Measurements from ENCODE around the gene SDF4. TPM values are rescaled to one million over a fixed set of nuclear protein-coding genes. Genes with fewer than 3 reads are reported as not detected.
A peak's percentile ranks its signal among the peaks of the same experiment; 100 is the strongest.

SDF4 gene
- total and polyA plus RNA-seq, 2 of the 13 experiments (the other 11 are each of a cell fraction or from before 2014, with no cell fraction given) = 80.8 to 107 TPM

- no peaks in the 10 kb centered on the region for H4K20me1 ChIP-seq (ENCODE audit: insufficient read depth, low read length)
- DNase-seq (ENCODE audit: low spot score) (no peak), FAIRE-seq (no peak), ATAC-seq (no peak)
- POLR2A ChIA-PET = no interaction called here
- H3K27me3 ChIP-seq (ENCODE audit: control insufficient read depth in 1 of 2, insufficient read depth in 2 of 2, low read length in 2 of 2) = no peaks in the 10 kb centered on the region
- CTCF ChIA-PET (ENCODE audit: low intra/inter-chr PET ratio, low total read pairs) = no interaction called here
- H3K79me2 ChIP-seq (ENCODE audit: insufficient read depth, low read length) = no peaks in the 10 kb centered on the region
- TF ChIP-seq ZNF550 (CRISPR knock-in tag; IDR thresholded peaks at IDR 0.05; ENCODE audit: borderline replicate concordance) (no peak), BRCA1 (CRISPR knock-in tag; IDR thresholded peaks at IDR 0.05) (no peak), SRSF9 (IDR thresholded peaks at IDR 0.05; ENCODE audit: borderline replicate concordance, insufficient read depth, low read depth, low read length, poor library complexity, severe bottlenecking) (no peak), ASH2L (IDR thresholded peaks at IDR 0.05; ENCODE audit: insufficient read length, low read depth, low read length) (no peak), CEBPB (IDR thresholded peaks at IDR 0.05; ENCODE audit: borderline replicate concordance, low read depth, low read length) (peak; percentile 81)
- TF ChIP-seq, protein P1, sequence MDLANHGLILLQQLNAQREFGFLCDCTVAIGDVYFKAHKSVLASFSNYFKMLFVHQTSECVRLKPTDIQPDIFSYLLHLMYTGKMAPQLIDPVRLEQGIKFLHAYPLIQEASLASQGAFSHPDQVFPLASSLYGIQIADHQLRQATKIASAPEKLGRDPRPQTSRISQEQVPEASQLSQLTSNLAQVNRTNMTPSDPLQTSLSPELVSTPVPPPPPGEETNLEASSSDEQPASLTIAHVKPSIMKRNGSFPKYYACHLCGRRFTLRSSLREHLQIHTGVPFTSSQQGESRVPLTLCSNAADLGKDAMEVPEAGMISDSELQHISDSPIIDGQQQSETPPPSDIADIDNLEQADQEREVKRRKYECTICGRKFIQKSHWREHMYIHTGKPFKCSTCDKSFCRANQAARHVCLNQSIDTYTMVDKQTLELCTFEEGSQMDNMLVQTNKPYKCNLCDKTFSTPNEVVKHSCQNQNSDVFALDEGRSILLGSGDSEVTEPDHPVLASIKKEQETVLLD (CRISPR knock-in tag; IDR thresholded peaks at IDR 0.05; ENCODE audit: low read depth) = no peak
- 97% methylated on average over 3 of the region's 8 CpGs for WGBS (ENCODE audit: low lambda C conversion rate)
- H3K36me3 ChIP-seq (replicated peaks in 1 of 2; ENCODE audit: control insufficient read depth in 1 of 2, insufficient read depth in 2 of 2, low read length in 2 of 2) = peaks cover 19 to 65% of the 10 kb centered on the region in 2 experiments
- intact Hi-C loops (cut with micrococcal nuclease; ENCODE audit: unreplicated experiment) = no loop called here
- no TSS peak for BruUV-seq (replicated peaks)
- H2AFZ ChIP-seq (ENCODE audit: low read length) = no peak overlapping the region
- H3K9me3 ChIP-seq (ENCODE audit: low read length) = no peaks in the 10 kb centered on the region
- no peak overlapping the region for H3K4me3 ChIP-seq (replicated peaks in 1 of 3; ENCODE audit: insufficient read depth in 1 of 3, low read depth in 2 of 3, low read length in 3 of 3)
- in situ Hi-C loops (cut with HindIII; ENCODE audit: extremely low pct_ligation_motif_present, low pct_unique_long_range_greater_than_20kb) = no loop called here
- H3K27ac ChIP-seq (ENCODE audit: extremely low read length, insufficient read depth, low read length) = no peak overlapping the region
- no peak overlapping the region for H3K9ac ChIP-seq (ENCODE audit: insufficient read depth, low read depth, low read length)
- no peaks in the 10 kb centered on the region for H3K4me1 ChIP-seq (ENCODE audit: insufficient read depth, low read length)
- H3K4me2 ChIP-seq (ENCODE audit: low read depth, low read length) = no peak overlapping the region
These were observed 31.0 kb upstream of the SDF4 start for GRCh38 chr1:1262758-1263157.

DNA sequence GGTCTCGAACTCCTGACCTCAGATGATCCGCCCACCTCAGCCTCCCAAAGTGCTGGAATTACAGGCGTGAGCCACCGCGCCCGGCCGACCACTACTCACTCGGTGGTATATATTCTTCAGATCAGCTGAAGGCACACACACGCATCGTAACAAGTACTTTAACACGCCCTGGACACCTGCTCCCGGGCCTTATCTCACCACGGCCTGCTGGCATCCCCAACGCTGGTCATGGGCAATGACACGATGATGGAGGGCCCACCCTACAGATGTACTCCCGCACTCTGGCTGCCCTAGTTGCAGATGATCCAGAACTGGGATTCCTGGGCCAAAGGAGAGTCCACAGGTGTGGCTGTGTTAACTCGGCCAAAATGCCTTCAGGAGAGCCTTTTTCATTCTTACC, 30.3 kb upstream of the SDF4 start:
- POLR2A ChIA-PET = no interaction called here
- TF ChIP-seq RBFOX2 (IDR thresholded peaks at IDR 0.05; ENCODE audit: low read depth, low read length) = 0 out of 2 replicates have a peak, but pooled peaks have one; percentile 2
- TF ChIP-seq NFIC (IDR thresholded peaks at IDR 0.05; ENCODE audit: low read length) = no peak
- TF ChIP-seq ATF3 (CRISPR knock-in tag; IDR thresholded peaks at IDR 0.05) = no peak
- no peak for TF ChIP-seq ZNF670 (CRISPR knock-in tag; IDR thresholded peaks at IDR 0.05; ENCODE audit: borderline replicate concordance)
- in situ Hi-C loops (cut with HindIII; ENCODE audit: extremely low pct_ligation_motif_present, low pct_unique_long_range_greater_than_20kb) = no loop called here
- FAIRE-seq = no peak
- no peak overlapping the region for H2AFZ ChIP-seq (ENCODE audit: low read length)
- no peak for DNase-seq (ENCODE audit: low spot score)
- CTCF ChIA-PET (ENCODE audit: low intra/inter-chr PET ratio, low total read pairs) = no interaction called here
- WGBS (ENCODE audit: low lambda C conversion rate) = 97% methylated on average over 15 of the region's 17 CpGs
- no peak for ATAC-seq
- H3K4me3 ChIP-seq (replicated peaks in 1 of 3; ENCODE audit: insufficient read depth in 1 of 3, low read depth in 2 of 3, low read length in 3 of 3) = no peak overlapping the region
- no peaks in the 10 kb centered on the region for H3K9me3 ChIP-seq (ENCODE audit: low read length)
- no peak overlapping the region for H3K27ac ChIP-seq (ENCODE audit: extremely low read length, insufficient read depth, low read length)
- no peak overlapping the region for H3K9ac ChIP-seq (ENCODE audit: insufficient read depth, low read depth, low read length)
- intact Hi-C loops (cut with micrococcal nuclease; ENCODE audit: unreplicated experiment) = no loop called here
- BruUV-seq (replicated peaks) = no TSS peak
- H3K79me2 ChIP-seq (ENCODE audit: insufficient read depth, low read length) = no peaks in the 10 kb centered on the region
- H3K4me2 ChIP-seq (ENCODE audit: low read depth, low read length) = no peak overlapping the region
- H3K36me3 ChIP-seq (replicated peaks in 1 of 2; ENCODE audit: control insufficient read depth in 1 of 2, insufficient read depth in 2 of 2, low read length in 2 of 2) = peaks cover 18 to 62% of the 10 kb centered on the region in 2 experiments
- H3K4me1 ChIP-seq (ENCODE audit: insufficient read depth, low read length) = no peaks in the 10 kb centered on the region
- H4K20me1 ChIP-seq (ENCODE audit: insufficient read depth, low read length) = no peaks in the 10 kb centered on the region
- no peaks in the 10 kb centered on the region for H3K27me3 ChIP-seq (ENCODE audit: control insufficient read depth in 1 of 2, insufficient read depth in 2 of 2, low read length in 2 of 2)
